GM10248 (cell line): ENCODE results near the gene PPIP5K2.
"Not testable (repeated sequence)": the region's sequence is repeated elsewhere in the genome, so short reads cannot be mapped to it uniquely, and the experiment has no call there.

Experiments used
- CTCF ChIA-PET: fragments of 300-600 bp; sonication (Branson Sonifier 250); formaldehyde crosslinking; extraction: SDS; loops from one replicate; lab custom pipeline; 2021; ENCODE audit warnings: antibody characterized with exemption; lab: Yijun Ruan, JAX
- POLR2A ChIA-PET: fragments of 350-650 bp; sonication (Branson Sonifier 250); formaldehyde crosslinking; extraction: SDS; loops from one replicate; lab custom pipeline; 2020; ENCODE audit warnings: antibody characterized with exemption; lab: Yijun Ruan, JAX
- DNase-seq: peaks from one replicate; pipeline ENCODE4 v3.0.0; 2012; ENCODE audit errors: extremely low spot score
- CTCF ChIP-seq: IDR thresholded peaks from 2 replicates; pipeline ENCODE4 v1.5.1; 2012; ENCODE audit warnings: mild to moderate bottlenecking, low read depth; ENCODE audit errors: extremely low read depth, missing control alignments, control extremely low read depth

Gene PPIP5K2

DNA sequence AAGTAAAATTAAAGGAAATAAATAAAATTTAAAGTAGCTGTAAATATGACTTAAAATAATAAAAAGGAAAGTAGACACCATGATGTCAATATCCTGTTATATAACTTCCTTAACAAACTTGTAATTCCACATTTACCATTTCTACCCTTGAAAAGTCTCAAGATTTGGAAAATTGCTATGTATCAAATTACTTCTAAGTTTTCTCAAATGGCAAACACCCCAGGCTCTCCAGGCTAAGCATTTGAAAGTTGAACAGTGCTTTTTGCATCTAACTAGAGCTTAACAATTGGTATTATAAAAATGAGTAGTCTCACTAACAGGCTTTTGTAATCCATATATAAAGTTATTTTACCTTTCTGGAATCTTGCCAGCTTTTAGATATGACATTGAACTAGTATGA lies 97.0 kb downstream of the PPIP5K2 start:
- CTCF ChIA-PET, result interaction anchor here (1.1 to 10.8 kb wide), 6 partner anchors 7 to 120 kb away, joined by 3 to 86 read pairs (median 6); no protein-coding TSS in a partner anchor
- POLR2A ChIA-PET, result no interaction called here
- no peak for DNase-seq
- no peak for TF ChIP-seq CTCF

DNA sequence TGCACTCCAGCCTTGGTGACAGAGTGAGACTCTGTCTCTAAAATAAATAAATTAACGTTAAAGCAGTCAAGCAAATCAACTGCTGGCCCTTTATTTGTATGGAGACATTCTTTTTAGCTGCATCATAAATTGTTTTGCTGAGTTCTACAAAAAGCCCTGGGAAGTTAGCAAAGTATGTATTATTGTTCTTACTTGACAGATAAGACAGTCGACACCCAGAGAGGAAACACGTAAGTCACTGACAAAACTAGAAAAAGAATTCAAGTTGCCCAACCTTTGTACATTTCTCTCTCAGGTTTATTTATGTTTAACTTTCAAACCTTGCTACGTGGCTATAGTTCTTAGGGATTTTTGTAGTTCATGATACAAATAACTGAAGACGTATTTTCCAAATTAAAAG lies 98.1 kb downstream of the PPIP5K2 start:
- no peak for DNase-seq
- CTCF ChIA-PET, result interaction anchor here (1.3 kb wide), 1 partner anchor 33 kb away, joined by 3 read pairs; no protein-coding TSS in a partner anchor
- TF ChIP-seq CTCF, result no peak
- POLR2A ChIA-PET, result no interaction called here

DNA sequence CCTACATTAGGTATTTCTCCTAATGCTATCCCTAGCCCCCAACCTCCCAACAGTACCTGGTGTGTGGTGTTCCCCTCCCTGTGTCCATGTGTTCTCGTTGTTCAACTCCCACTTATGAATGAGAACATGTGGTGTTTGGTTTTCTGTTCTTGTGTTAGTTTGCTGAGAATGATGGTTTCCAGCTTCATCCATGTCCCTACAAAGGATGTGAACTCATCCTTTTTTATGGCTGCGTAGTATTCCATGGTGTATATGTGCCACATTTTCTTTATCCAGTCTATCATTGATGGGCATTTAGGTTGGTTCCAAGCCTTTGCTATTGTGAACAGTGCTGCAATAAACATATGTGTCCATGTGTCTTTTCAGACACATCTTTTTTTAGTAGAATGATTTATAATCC lies 99.0 kb downstream of the PPIP5K2 start:
- DNase-seq, POLR2A ChIA-PET: not testable (repeated sequence)
- CTCF ChIA-PET, result interaction anchor here (1.3 kb wide), 1 partner anchor 34 kb away, joined by 3 read pairs; no protein-coding TSS in a partner anchor

DNA sequence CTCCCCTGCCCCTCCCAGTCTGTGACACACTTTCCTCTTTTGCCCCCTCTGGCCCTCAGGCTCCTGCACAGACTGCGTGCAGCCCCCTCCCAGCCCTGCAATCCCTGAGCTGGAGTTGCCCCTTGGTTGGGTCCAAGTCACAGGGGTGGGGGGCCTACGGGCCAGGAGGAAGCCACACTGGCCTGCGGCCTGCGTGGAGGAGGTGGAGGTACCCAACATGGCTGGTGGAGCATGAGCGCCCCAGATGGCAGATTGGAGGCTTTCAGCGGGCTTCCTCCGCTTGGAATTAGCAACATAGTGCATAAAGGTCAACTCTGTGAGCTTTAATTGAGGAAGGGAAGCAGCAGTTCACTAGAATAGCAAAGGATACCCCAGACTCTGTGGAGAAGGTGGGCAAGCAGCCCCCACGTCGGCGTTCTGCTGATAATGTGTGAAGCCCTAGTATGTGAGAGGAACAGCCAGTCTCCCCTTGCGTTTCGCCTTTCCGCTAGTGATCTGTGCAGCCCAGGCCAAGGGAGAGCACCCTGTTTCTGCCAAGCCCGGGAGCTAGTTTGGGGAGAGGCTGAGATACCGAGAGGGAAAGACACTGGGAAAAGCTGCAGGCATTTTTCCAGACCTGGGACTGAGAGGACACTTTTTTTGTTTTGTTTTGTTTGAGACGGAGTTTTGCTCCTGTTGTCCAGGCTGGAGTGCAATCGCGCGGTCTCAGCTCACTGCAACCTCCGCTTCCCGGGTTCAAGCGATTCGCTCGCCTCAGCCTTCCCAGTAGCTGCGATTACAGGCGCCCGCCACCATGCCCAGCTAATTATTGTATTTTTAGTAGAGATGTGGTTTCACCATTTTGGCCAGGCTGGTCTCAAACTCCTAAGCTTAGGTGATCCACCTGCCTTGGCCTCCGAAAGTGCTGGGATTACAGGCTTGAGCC lies 103.2 kb downstream of the PPIP5K2 start:
- TF ChIP-seq CTCF, result no peak
- DNase-seq, result no peak
- CTCF ChIA-PET, result interaction anchor here (0.9 to 5.0 kb wide), 17 partner anchors 10 to 772 kb away, joined by 3 to 86 read pairs (median 7); no protein-coding TSS in a partner anchor
- POLR2A ChIA-PET, result no interaction called here

- POLR2A ChIA-PET, result no interaction called here
Measured at GRCh38 chr5:103224118-103224893, 104.2 kb downstream of the PPIP5K2 start.

DNA sequence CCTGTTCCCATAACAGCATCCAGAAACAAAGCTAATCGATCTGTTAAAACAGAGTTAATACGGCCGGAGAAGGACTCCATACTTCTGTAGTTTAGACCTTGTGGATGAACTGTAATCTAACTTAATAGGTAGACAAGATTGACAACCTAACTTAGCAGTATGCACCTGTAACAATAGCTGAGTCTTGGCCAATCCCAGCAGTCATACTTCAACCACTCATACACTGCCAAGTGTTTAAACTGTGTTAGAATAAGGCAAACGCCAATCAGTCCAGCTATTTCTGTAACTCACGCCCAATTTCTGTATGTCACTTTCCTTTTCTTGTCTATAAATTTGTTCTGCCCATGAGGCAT lies 104.8 kb downstream of the PPIP5K2 start:
- TF ChIP-seq CTCF, result no peak
- ChIA-PET CTCF (interaction anchor here (0.6 to 5.0 kb wide), 50 partner anchors 9 to 688 kb away, joined by 3 to 86 read pairs (median 4); partner anchors contain the start of genes MACIR and PAM), POLR2A (no interaction called here)
- DNase-seq, result no peak

More at GRCh38 chr5:103224118-103224893, 104.2 kb downstream of the PPIP5K2 start:
- DNase-seq, result peak; percentile 42
- CTCF ChIA-PET, result interaction anchor here (0.6 to 5.0 kb wide), 54 partner anchors 9 to 773 kb away, joined by 3 to 86 read pairs (median 4); partner anchors contain the start of genes MACIR and PAM
- peak; percentile 86 for TF ChIP-seq CTCF
